HepG2 (cell line): ENCODE results near the gene LCK. TPM values are rescaled to one million over a fixed set of nuclear protein-coding genes. Genes with fewer than 3 reads are reported as not detected.

ENCODE experiments used
- CREB3 ChIP-seq: sonication (generic); formaldehyde crosslinking; IDR thresholded peaks from 2 replicates; pipeline ENCODE4 v1.5.0; 2020; ENCODE audit warnings: missing genetic modification reagents
- ELF1 ChIP-seq: sonication (generic); formaldehyde crosslinking; IDR thresholded peaks from 2 replicates; pipeline ENCODE4 v1.4.0; 2020; ENCODE audit warnings: missing genetic modification reagents
- JUND ChIP-seq: sonication (generic); formaldehyde crosslinking; IDR thresholded peaks from 2 replicates; pipeline ENCODE4 v1.8.0; 2022; ENCODE audit warnings: mild to moderate bottlenecking, missing genetic modification reagents
- KAT7 ChIP-seq: IDR thresholded peaks from 2 replicates; pipeline ENCODE4 v1.6.1; 2018; ENCODE audit warnings: borderline replicate concordance, missing compliant biosample characterization
- MBNL3 ChIP-seq: fragments of 250-450 bp; sonication (Bioruptor Pico); conservative IDR thresholded peaks from 2 replicates; pipeline ENCODE4 v1.8.0; 2022; ENCODE audit warnings: mild to moderate bottlenecking, inconsistent platforms
- NR2F6 ChIP-seq, 2 experiments: IDR thresholded peaks; 2 replicates each; pipeline ENCODE4 v1.6.1; 2016; ENCODE audit warnings: antibody characterized with exemption in 1 of 2, mild to moderate bottlenecking in 1 of 2
- RNF219 ChIP-seq: sonication (generic); formaldehyde crosslinking; IDR thresholded peaks from 2 replicates; pipeline ENCODE4 v1.5.0; 2020; ENCODE audit warnings: mild to moderate bottlenecking, missing genetic modification reagents
- SATB2 ChIP-seq: sonication (generic); formaldehyde crosslinking; IDR thresholded peaks from 2 replicates; pipeline ENCODE4 v1.5.0; 2020; ENCODE audit warnings: missing genetic modification reagents
- SP140L ChIP-seq: sonication (generic); formaldehyde crosslinking; IDR thresholded peaks from 2 replicates; pipeline ENCODE4 v1.4.0; 2020; ENCODE audit warnings: missing genetic modification reagents, borderline replicate concordance
- SP4 ChIP-seq: sonication (generic); formaldehyde crosslinking; IDR thresholded peaks from 2 replicates; pipeline ENCODE4 v1.8.1; 2023; ENCODE audit warnings: mild to moderate bottlenecking, missing genetic modification reagents
- U2AF2 ChIP-seq: fragments of 200-400 bp; formaldehyde crosslinking; IDR thresholded peaks from 2 replicates; pipeline ENCODE4 v1.6.1; 2017; ENCODE audit warnings: low read depth, mild to moderate bottlenecking, low read length
- ZBTB7B ChIP-seq: sonication (generic); formaldehyde crosslinking; IDR thresholded peaks from 2 replicates; pipeline ENCODE4 v1.4.0; 2020; ENCODE audit warnings: missing genetic modification reagents
- ZFP82 ChIP-seq: sonication (generic); formaldehyde crosslinking; IDR thresholded peaks from 2 replicates; pipeline ENCODE4 v1.5.1; 2020; ENCODE audit warnings: mild to moderate bottlenecking, missing genetic modification reagents, borderline replicate concordance
- ZFP91 ChIP-seq: sonication (generic); formaldehyde crosslinking; IDR thresholded peaks from 2 replicates; pipeline ENCODE4 v1.9.0; 2022; ENCODE audit warnings: missing genetic modification reagents, mild to moderate bottlenecking, borderline replicate concordance
- ZGPAT ChIP-seq: IDR thresholded peaks from 2 replicates; pipeline ENCODE4 v1.6.1; 2016; ENCODE audit warnings: mild to moderate bottlenecking
- ZNF207 ChIP-seq: fragments of 450-650 bp; IDR thresholded peaks from 2 replicates; pipeline ENCODE4 v1.6.1; 2016; ENCODE audit warnings: antibody characterized with exemption, borderline replicate concordance
- ZNF260 ChIP-seq: sonication (generic); formaldehyde crosslinking; IDR thresholded peaks from 2 replicates; pipeline ENCODE4 v1.4.0; 2020; ENCODE audit warnings: missing genetic modification reagents, low read depth, mild to moderate bottlenecking, borderline replicate concordance
- polyA plus RNA-seq, 8 experiments: library from polyadenylated mRNA; depleted of rRNA in 3 of 8; stranded (reverse) in 7 of 8; unstranded in 1 of 8; fragments of >200 nt; fragmentation: Illumina TruSeq in 4 of 8; extraction: Trizol in 4 of 8; gene quantifications; 2 replicates each; pipeline versions ENCODE4 v1.2.1 to v1.2.3, GENCODE V29; 2011 to 2016; ENCODE audit warnings: low read depth in 4 of 8, missing spikeins in 1 of 8, mixed read lengths in 1 of 8; ENCODE audit not compliant: insufficient read depth in 1 of 8
- total RNA-seq, 5 experiments: library from RNA; depleted of rRNA; stranded (reverse); fragments of >200 nt; fragmentation: Illumina TruSeq; extraction: Trizol; gene quantifications; 2 replicates each; pipeline ENCODE4 v1.2.3, GENCODE V29; 2016; ENCODE audit warnings: low read depth in 1 of 5
- TF ChIP-seq, protein P1 (sequence below): sonication (generic); formaldehyde crosslinking; IDR thresholded peaks from 2 replicates; pipeline ENCODE4 v1.5.0; 2020; ENCODE audit warnings: mild to moderate bottlenecking, missing genetic modification reagents, moderate library complexity
- TF ChIP-seq, protein P2 (sequence below): IDR thresholded peaks from 2 replicates; pipeline ENCODE4 v1.6.1; 2016; ENCODE audit warnings: missing genetic modification reagents, missing compliant biosample characterization

The LCK gene
- total and polyA plus RNA-seq, 2 of the 13 experiments (the other 11 are each of a cell fraction or from before 2014, with no cell fraction given), result 0.93 to 1.8 TPM

GRCh38 chr1:32291708-32292538 lies 40.9 kb downstream of the LCK start, which contains the start of gene HDAC1 (continued):
- no peak for TF ChIP-seq ZNF260 (CRISPR knock-in tag)
- no peak for TF ChIP-seq ZFP82 (CRISPR knock-in tag)
- TF ChIP-seq ELF1 (CRISPR knock-in tag), result peak; percentile 82
- peak; percentile 56; the same call in 1 of the 2 replicates for TF ChIP-seq ZFP91 (CRISPR knock-in tag)
- TF ChIP-seq JUND, result no peak
- no peak; the same call in none of the 2 replicates for TF ChIP-seq KAT7
- TF ChIP-seq, protein P1, sequence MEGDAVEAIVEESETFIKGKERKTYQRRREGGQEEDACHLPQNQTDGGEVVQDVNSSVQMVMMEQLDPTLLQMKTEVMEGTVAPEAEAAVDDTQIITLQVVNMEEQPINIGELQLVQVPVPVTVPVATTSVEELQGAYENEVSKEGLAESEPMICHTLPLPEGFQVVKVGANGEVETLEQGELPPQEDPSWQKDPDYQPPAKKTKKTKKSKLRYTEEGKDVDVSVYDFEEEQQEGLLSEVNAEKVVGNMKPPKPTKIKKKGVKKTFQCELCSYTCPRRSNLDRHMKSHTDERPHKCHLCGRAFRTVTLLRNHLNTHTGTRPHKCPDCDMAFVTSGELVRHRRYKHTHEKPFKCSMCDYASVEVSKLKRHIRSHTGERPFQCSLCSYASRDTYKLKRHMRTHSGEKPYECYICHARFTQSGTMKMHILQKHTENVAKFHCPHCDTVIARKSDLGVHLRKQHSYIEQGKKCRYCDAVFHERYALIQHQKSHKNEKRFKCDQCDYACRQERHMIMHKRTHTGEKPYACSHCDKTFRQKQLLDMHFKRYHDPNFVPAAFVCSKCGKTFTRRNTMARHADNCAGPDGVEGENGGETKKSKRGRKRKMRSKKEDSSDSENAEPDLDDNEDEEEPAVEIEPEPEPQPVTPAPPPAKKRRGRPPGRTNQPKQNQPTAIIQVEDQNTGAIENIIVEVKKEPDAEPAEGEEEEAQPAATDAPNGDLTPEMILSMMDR (CRISPR knock-in tag), result no peak; the same call in 1 of the 2 replicates
- TF ChIP-seq SATB2 (CRISPR knock-in tag), result no peak
- no peak for TF ChIP-seq U2AF2
- peak; percentile 73 for TF ChIP-seq ZGPAT
- TF ChIP-seq SP140L (CRISPR knock-in tag), result peak; percentile 30; the same call in 1 of the 2 replicates
- no peak for TF ChIP-seq MBNL3
- peak; percentile 22; the same call in 1 of the 2 replicates for TF ChIP-seq NR2F6 (IDR thresholded peaks at IDR 0.05)
- no peak; the same call in 1 of the 2 replicates for TF ChIP-seq NR2F6 (CRISPR knock-in tag; IDR thresholded peaks at IDR 0.05)
- TF ChIP-seq ZNF207, result no peak
- TF ChIP-seq ZBTB7B (CRISPR knock-in tag), result no peak
- TF ChIP-seq SP4, result no peak
- no peak for TF ChIP-seq CREB3 (CRISPR knock-in tag)
- TF ChIP-seq RNF219 (CRISPR knock-in tag), result no peak
- TF ChIP-seq, protein P2, sequence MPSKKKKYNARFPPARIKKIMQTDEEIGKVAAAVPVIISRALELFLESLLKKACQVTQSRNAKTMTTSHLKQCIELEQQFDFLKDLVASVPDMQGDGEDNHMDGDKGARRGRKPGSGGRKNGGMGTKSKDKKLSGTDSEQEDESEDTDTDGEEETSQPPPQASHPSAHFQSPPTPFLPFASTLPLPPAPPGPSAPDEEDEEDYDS (CRISPR knock-in tag), result peak; percentile 53
